Measurements from ENCODE around the gene FAM222A. TPM values are rescaled to one million over a fixed set of nuclear protein-coding genes. Genes with fewer than 3 reads are reported as not detected.

FAM222A gene
- total RNA-seq, 1 experiment from 2014 or later: 3.7 TPM

- RAD21 ChIA-PET (ENCODE audit: low non-redundant PET in 1 of 2, low total read pairs in 2 of 2, uncharacterized antibody in 2 of 2, unreplicated experiment in 2 of 2): no interaction called here
- no peak overlapping the region for H2AFZ ChIP-seq (ENCODE audit: low read depth, low read length, poor library complexity, severe bottlenecking)
- no peak overlapping the region for H3K27ac ChIP-seq (ENCODE audit: low read depth, low read length)
- CTCF ChIA-PET: no interaction called here
- peaks cover 0 to 5% of the 10 kb centered on the region in 2 experiments; a peak in 1 of 4 replicates for H3K9me3 ChIP-seq (ENCODE audit: control insufficient read depth in 1 of 2, insufficient read depth in 1 of 2, low read depth in 1 of 2, low read length in 2 of 2)
- no peak overlapping the region for H3K4me2 ChIP-seq (ENCODE audit: low read length)
- intact Hi-C loops (cut with micrococcal nuclease): no loop called here
- H3K9me2 ChIP-seq (ENCODE audit: insufficient read depth): no peaks in the 10 kb centered on the region
- no peak overlapping the region for H3K4me3 ChIP-seq (replicated peaks in 1 of 2; ENCODE audit: low read depth in 1 of 2, low read length in 2 of 2)
- POLR2A ChIA-PET: no interaction called here
- no peaks in the 10 kb centered on the region for H3K36me3 ChIP-seq (ENCODE audit: control insufficient read depth in 1 of 2, insufficient read depth in 2 of 2, low read length in 2 of 2)
- no TSS peak for BruUV-seq (replicated peaks)
- H4K20me1 ChIP-seq (ENCODE audit: insufficient read depth): no peaks in the 10 kb centered on the region
- DNase-seq (ENCODE audit: low read depth, low spot score) (no peak), ATAC-seq (no peak)
- peaks cover 0 to 2% of the 10 kb centered on the region in 2 experiments; a peak in 2 of 4 replicates for H3K4me1 ChIP-seq (ENCODE audit: control insufficient read depth in 1 of 2, insufficient read depth in 2 of 2, low read length in 2 of 2)
- no peak overlapping the region for H3K9ac ChIP-seq (ENCODE audit: low read length)
- TF ChIP-seq CEBPB (IDR thresholded peaks at IDR 0.05; ENCODE audit: low read depth): no peak
- no peak for TF ChIP-seq MAX (IDR thresholded peaks at IDR 0.05)
- TF ChIP-seq ZFX (IDR thresholded peaks at IDR 0.05): no peak
- no peak for TF ChIP-seq SP1 (IDR thresholded peaks at IDR 0.05; ENCODE audit: low read depth)
- no peak for TF ChIP-seq EZH2 (IDR thresholded peaks at IDR 0.05)
- no peak for TF ChIP-seq ATF3 (IDR thresholded peaks at IDR 0.05)
- no peak for TF ChIP-seq ZBTB33 (IDR thresholded peaks at IDR 0.05; ENCODE audit: extremely low read depth, insufficient replicate concordance, low read length)
- no peak for TF ChIP-seq POLR2A (IDR thresholded peaks at IDR 0.05; ENCODE audit: borderline replicate concordance, extremely low read depth, insufficient read depth, insufficient read length)
- TF ChIP-seq ZNF274 (IDR thresholded peaks at IDR 0.05; ENCODE audit: low read depth, low read length): no peak
- TF ChIP-seq RAD21 (IDR thresholded peaks at IDR 0.05; ENCODE audit: low read depth): no peak
- H3K79me2 ChIP-seq (ENCODE audit: insufficient read depth, low read length): no peaks in the 10 kb centered on the region
- no peaks in the 10 kb centered on the region for H3K27me3 ChIP-seq (ENCODE audit: insufficient read depth, low read length)
These were observed 44.1 kb downstream of the FAM222A start for GRCh38 chr12:109757671-109758265.
